SK-N-SH treated with all-trans-retinoic acid at 6 μM for 48 hours (cell line): ENCODE data around the gene ST6GALNAC1.
"Not testable (repeated sequence)": the region's sequence is repeated elsewhere in the genome, so short reads cannot be mapped to it uniquely, and the experiment has no call there.

Experiments
- ATAC-seq: fragments of 200-7000 bp; cut with Tn5 transposase; 3 replicates; pipeline ENCODE4 v1.9.1; 2020; ENCODE audit warnings: mild to moderate bottlenecking, moderate library complexity
- ARNTL ChIP-seq: fragments of 450-650 bp; formaldehyde crosslinking; IDR thresholded peaks from 2 replicates; pipeline ENCODE4 v1.5.0; 2020; ENCODE audit warnings: low read depth, mild to moderate bottlenecking, moderate library complexity, borderline replicate concordance
- ISL1 ChIP-seq: fragments of 250-450 bp; sonication (Bioruptor Pico); IDR thresholded peaks from 2 replicates; pipeline ENCODE4 v2.1.2; 2022; ENCODE audit warnings: mild to moderate bottlenecking, moderate library complexity
- RARB ChIP-seq: fragments of 250-450 bp; sonication (Bioruptor Pico); IDR thresholded peaks from 2 replicates; pipeline ENCODE4 v1.8.0; 2021; ENCODE audit warnings: mild to moderate bottlenecking, moderate library complexity
- SNAI2 ChIP-seq: fragments of 250-450 bp; sonication (Bioruptor Pico); IDR thresholded peaks from 2 replicates; pipeline ENCODE4 v1.5.0; 2020; ENCODE audit warnings: mild to moderate bottlenecking, moderate library complexity
- TOX ChIP-seq: fragments of 250-450 bp; sonication (Bioruptor Pico); IDR thresholded peaks from 2 replicates; pipeline ENCODE4 v1.8.0; 2021; ENCODE audit warnings: mild to moderate bottlenecking, moderate library complexity, borderline replicate concordance
- ZNF565 ChIP-seq: fragments of 450-650 bp; formaldehyde crosslinking; conservative IDR thresholded peaks from 2 replicates; pipeline ENCODE4 v1.5.0; 2020; ENCODE audit warnings: low read depth, mild to moderate bottlenecking, moderate library complexity
- ZNF70 ChIP-seq: fragments of 450-650 bp; formaldehyde crosslinking; IDR thresholded peaks from 2 replicates; pipeline ENCODE4 v1.5.0; 2020; ENCODE audit warnings: mild to moderate bottlenecking, moderate library complexity
- TF ChIP-seq, protein P1 (sequence below): fragments of 250-450 bp; sonication (Bioruptor Pico); IDR thresholded peaks from 2 replicates; pipeline ENCODE4 v1.5.1; 2020; ENCODE audit warnings: low read depth, mild to moderate bottlenecking, moderate library complexity
- TF ChIP-seq, protein P2 (sequence below): fragments of 250-450 bp; sonication (Bioruptor Pico); IDR thresholded peaks from 2 replicates; pipeline ENCODE4 v1.5.0; 2020; ENCODE audit warnings: mild to moderate bottlenecking, moderate library complexity
- TF ChIP-seq, protein P3 (sequence below): fragments of 250-450 bp; sonication (Bioruptor Pico); IDR thresholded peaks from 2 replicates; pipeline ENCODE4 v1.8.0; 2020; ENCODE audit warnings: mild to moderate bottlenecking, moderate library complexity, borderline replicate concordance
- TF ChIP-seq, protein P4 (sequence below): fragments of 250-450 bp; sonication (Bioruptor Pico); IDR thresholded peaks from 2 replicates; pipeline ENCODE4 v1.5.1; 2021; ENCODE audit warnings: mild to moderate bottlenecking, moderate library complexity
- TF ChIP-seq, protein P5 (sequence below): fragments of 250-450 bp; sonication (Bioruptor Pico); IDR thresholded peaks from 2 replicates; pipeline ENCODE4 v1.8.0; 2021; ENCODE audit warnings: low read depth, mild to moderate bottlenecking, moderate library complexity, borderline replicate concordance

ST6GALNAC1 gene

DNA sequence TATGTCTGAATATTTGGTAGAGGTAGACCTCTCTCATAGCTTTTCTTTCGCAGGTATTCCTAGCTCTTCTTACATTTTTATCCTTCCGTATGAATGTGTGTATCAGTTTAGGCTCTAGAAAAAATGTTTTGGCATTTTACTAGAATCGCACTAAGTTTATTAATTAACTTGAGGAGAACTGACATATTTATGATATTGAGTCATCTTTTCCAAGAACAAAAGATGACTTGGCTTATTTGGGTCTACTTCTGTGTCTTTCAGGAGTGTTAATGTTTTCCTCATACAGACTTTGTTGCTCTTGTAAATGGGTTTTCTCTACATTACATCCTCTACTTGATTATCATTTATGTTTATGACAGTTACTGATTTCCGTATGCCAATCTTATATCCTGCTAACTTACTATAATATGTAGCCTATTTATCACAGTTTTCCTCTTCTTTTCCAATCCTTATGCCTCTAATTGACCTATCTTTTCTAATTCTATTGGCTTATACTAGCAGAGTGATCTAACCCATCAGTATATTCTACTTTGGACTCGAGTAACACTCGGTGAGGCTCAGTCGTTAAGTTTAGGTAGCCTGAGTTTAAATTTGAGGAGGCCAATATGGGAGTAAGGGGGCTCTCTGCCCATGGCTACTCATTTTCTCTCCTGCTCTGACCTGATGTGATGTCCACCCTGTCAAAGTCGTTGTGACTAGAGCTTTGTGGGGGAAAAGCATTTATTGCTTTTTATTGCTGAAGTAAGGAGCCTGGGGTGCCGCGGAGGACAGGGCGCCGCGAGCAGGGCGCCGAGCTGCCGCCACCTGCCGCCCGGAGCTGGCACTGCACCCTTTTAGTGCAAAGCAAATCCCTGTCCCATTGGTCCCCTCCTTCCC, 20.0 kb downstream of the ST6GALNAC1 start (continued):
- TF ChIP-seq, protein P1, sequence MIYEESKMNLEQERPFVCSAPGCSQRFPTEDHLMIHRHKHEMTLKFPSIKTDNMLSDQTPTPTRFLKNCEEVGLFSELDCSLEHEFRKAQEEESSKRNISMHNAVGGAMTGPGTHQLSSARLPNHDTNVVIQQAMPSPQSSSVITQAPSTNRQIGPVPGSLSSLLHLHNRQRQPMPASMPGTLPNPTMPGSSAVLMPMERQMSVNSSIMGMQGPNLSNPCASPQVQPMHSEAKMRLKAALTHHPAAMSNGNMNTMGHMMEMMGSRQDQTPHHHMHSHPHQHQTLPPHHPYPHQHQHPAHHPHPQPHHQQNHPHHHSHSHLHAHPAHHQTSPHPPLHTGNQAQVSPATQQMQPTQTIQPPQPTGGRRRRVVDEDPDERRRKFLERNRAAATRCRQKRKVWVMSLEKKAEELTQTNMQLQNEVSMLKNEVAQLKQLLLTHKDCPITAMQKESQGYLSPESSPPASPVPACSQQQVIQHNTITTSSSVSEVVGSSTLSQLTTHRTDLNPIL (CRISPR knock-in tag) = 0 out of 2 replicates have a peak, but pooled peaks have one; percentile 43
- TF ChIP-seq, protein P2, sequence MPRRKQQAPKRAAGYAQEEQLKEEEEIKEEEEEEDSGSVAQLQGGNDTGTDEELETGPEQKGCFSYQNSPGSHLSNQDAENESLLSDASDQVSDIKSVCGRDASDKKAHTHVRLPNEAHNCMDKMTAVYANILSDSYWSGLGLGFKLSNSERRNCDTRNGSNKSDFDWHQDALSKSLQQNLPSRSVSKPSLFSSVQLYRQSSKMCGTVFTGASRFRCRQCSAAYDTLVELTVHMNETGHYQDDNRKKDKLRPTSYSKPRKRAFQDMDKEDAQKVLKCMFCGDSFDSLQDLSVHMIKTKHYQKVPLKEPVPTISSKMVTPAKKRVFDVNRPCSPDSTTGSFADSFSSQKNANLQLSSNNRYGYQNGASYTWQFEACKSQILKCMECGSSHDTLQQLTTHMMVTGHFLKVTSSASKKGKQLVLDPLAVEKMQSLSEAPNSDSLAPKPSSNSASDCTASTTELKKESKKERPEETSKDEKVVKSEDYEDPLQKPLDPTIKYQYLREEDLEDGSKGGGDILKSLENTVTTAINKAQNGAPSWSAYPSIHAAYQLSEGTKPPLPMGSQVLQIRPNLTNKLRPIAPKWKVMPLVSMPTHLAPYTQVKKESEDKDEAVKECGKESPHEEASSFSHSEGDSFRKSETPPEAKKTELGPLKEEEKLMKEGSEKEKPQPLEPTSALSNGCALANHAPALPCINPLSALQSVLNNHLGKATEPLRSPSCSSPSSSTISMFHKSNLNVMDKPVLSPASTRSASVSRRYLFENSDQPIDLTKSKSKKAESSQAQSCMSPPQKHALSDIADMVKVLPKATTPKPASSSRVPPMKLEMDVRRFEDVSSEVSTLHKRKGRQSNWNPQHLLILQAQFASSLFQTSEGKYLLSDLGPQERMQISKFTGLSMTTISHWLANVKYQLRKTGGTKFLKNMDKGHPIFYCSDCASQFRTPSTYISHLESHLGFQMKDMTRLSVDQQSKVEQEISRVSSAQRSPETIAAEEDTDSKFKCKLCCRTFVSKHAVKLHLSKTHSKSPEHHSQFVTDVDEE (CRISPR knock-in tag) = no peak
- TF ChIP-seq, protein P3, sequence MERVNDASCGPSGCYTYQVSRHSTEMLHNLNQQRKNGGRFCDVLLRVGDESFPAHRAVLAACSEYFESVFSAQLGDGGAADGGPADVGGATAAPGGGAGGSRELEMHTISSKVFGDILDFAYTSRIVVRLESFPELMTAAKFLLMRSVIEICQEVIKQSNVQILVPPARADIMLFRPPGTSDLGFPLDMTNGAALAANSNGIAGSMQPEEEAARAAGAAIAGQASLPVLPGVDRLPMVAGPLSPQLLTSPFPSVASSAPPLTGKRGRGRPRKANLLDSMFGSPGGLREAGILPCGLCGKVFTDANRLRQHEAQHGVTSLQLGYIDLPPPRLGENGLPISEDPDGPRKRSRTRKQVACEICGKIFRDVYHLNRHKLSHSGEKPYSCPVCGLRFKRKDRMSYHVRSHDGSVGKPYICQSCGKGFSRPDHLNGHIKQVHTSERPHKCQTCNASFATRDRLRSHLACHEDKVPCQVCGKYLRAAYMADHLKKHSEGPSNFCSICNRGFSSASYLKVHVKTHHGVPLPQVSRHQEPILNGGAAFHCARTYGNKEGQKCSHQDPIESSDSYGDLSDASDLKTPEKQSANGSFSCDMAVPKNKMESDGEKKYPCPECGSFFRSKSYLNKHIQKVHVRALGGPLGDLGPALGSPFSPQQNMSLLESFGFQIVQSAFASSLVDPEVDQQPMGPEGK (CRISPR knock-in tag) = no peak
- TF ChIP-seq TOX (CRISPR knock-in tag) = peak; percentile 52; the same call in 1 of the 2 replicates
- TF ChIP-seq SNAI2 (CRISPR knock-in tag) = no peak
- TF ChIP-seq, all 23 proteins: peak for 3

DNA sequence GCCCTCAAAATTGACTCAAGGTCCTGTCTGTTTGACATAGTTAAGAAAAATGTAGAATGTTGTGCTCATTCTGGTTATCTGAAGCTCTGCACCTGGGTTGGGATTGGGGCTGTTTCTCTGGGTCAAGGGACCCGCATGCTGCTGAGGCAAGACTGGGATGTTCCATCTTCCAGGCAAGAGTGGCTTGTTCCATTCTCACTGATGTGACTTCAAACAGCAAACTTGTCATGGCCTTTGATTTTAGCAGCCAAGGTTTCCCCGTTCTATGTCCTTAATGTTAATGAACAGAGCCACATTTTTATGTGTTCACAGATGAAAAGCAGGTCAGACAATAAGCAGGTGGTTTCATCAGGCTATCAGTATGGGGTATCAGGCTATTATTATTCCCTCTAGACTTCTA, 25.7 kb downstream of the ST6GALNAC1 start:
- TF ChIP-seq, protein P4, sequence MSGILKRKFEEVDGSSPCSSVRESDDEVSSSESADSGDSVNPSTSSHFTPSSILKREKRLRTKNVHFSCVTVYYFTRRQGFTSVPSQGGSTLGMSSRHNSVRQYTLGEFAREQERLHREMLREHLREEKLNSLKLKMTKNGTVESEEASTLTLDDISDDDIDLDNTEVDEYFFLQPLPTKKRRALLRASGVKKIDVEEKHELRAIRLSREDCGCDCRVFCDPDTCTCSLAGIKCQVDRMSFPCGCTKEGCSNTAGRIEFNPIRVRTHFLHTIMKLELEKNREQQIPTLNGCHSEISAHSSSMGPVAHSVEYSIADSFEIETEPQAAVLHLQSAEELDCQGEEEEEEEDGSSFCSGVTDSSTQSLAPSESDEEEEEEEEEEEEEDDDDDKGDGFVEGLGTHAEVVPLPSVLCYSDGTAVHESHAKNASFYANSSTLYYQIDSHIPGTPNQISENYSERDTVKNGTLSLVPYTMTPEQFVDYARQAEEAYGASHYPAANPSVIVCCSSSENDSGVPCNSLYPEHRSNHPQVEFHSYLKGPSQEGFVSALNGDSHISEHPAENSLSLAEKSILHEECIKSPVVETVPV (CRISPR knock-in tag) = no peak
- no peak for TF ChIP-seq ARNTL
- TF ChIP-seq ZNF70 (CRISPR knock-in tag) = no peak
- no peak for ATAC-seq

DNA sequence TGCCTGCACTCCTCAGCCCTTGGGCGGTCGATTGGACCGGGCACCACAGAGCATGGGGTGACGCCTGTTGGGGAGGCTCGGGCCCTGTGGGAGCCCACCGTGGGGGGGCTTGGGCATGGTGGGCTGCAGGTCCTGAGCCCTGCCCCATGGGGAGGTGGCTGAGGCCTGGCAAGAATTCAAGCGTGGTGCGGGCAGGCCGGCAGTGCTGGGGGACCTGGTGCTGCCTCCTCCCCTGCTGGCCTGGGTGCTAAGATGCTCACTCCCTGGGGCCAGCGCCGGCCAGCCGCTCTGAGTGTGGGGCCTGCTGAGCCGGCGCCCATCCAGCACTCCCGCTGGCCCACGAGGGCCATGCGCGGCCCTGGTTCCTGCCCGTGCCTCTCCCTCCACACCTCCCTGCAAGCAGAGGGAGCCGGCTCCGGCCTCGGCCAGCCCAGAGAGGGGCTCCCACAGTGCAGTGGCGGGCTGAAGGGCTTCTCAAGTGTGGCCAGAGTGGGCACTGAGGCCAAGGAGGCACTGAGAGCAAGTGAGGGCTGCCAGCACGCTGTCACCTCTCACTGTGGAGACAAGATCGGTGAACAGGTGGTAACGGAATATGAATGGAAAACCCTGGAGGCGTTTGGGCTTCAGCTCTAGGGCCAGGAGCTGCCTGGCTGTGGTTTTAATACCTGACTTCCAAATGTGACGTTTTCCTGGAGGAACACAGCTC, 28.5 kb downstream of the ST6GALNAC1 start:
- ATAC-seq = no peak
- TF ChIP-seq, protein P2 (CRISPR knock-in tag) = no peak
- no peak for TF ChIP-seq ISL1 (CRISPR knock-in tag)
- TF ChIP-seq, protein P5, sequence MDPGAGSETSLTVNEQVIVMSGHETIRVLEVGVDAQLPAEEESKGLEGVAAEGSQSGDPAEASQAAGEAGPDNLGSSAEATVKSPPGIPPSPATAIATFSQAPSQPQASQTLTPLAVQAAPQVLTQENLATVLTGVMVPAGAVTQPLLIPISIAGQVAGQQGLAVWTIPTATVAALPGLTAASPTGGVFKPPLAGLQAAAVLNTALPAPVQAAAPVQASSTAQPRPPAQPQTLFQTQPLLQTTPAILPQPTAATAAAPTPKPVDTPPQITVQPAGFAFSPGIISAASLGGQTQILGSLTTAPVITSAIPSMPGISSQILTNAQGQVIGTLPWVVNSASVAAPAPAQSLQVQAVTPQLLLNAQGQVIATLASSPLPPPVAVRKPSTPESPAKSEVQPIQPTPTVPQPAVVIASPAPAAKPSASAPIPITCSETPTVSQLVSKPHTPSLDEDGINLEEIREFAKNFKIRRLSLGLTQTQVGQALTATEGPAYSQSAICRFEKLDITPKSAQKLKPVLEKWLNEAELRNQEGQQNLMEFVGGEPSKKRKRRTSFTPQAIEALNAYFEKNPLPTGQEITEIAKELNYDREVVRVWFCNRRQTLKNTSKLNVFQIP (CRISPR knock-in tag) = no peak
- TF ChIP-seq ARNTL = no peak
- TF ChIP-seq RARB (CRISPR knock-in tag) = no peak
- no peak for TF ChIP-seq ZNF565

DNA sequence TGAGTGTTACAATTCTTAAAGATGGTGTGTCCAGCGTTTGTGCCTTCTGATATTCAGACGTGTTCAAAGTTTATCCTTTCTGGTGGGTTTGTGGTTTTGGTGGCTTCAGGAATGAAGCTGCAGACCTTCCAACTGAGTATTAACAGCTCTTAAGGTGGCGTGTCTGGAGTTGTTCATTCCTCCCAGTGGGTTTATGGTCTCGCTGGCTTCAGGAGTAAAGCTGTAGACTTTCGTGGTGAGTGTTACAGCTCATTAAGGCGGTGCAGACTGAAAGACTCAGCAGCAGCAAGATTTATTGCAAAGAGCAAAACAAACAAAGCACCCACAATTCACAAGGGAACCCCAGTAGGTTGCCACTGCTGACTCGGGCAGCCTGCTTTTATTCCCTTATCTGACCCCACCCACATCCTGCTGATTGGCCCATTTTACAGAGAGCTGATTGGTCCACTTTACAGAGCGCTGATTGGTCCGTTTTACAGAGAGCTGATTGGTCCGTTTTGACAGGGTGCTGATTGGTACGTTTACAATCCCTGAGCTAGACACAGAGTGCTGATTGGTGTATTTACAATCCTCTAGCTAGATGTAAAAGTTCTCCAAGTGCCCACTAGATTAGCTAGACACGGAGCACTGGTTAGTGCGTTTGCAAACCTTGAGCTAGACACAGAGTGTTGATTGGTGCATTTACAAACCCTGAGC, 29.3 kb downstream of the ST6GALNAC1 start:
- not testable (repeated sequence) for ATAC-seq
